MM.1S (cell line): Measurements from ENCODE around the gene CCL7.

Source experiments
- EZH2 ChIP-seq: fragments of 300-600 bp; sonication (generic); optimal IDR thresholded peaks from 2 replicates; pipeline ENCODE3; 2017; ENCODE audit warnings: low read depth, mild to moderate bottlenecking, antibody characterized with exemption, low read length, mixed read lengths
- TF ChIP-seq, protein P1 (sequence below): fragments of 300-600 bp; sonication (generic); IDR thresholded peaks from 2 replicates; pipeline ENCODE4 v1.5.1; 2016; ENCODE audit warnings: antibody characterized with exemption, low read length, mixed read lengths

DNA sequence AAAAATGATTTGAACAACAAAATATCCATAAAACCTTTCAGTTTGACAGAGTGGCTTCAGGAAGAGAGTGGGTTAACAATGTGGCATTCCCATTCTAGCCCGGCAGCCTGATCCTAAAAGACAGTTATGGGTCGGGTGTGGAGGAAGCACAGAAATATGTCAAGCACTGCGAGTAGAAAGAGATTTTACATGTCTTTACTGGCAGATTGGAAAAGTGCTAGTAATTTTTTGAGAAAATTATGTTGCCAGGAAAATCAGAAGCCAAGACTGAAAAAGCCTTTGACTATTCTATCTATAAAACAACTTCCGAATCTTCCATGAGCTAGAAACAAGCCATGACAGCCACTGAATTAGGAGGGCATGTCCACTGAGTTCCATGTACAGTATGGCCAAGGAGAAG lies 9.2 kb upstream of the CCL7 start:
- TF ChIP-seq, protein P1, sequence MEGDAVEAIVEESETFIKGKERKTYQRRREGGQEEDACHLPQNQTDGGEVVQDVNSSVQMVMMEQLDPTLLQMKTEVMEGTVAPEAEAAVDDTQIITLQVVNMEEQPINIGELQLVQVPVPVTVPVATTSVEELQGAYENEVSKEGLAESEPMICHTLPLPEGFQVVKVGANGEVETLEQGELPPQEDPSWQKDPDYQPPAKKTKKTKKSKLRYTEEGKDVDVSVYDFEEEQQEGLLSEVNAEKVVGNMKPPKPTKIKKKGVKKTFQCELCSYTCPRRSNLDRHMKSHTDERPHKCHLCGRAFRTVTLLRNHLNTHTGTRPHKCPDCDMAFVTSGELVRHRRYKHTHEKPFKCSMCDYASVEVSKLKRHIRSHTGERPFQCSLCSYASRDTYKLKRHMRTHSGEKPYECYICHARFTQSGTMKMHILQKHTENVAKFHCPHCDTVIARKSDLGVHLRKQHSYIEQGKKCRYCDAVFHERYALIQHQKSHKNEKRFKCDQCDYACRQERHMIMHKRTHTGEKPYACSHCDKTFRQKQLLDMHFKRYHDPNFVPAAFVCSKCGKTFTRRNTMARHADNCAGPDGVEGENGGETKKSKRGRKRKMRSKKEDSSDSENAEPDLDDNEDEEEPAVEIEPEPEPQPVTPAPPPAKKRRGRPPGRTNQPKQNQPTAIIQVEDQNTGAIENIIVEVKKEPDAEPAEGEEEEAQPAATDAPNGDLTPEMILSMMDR, result no peak
- TF ChIP-seq EZH2, result no peak
